Measurements from ENCODE around the gene LRRC2.

LRRC2 gene

DNA sequence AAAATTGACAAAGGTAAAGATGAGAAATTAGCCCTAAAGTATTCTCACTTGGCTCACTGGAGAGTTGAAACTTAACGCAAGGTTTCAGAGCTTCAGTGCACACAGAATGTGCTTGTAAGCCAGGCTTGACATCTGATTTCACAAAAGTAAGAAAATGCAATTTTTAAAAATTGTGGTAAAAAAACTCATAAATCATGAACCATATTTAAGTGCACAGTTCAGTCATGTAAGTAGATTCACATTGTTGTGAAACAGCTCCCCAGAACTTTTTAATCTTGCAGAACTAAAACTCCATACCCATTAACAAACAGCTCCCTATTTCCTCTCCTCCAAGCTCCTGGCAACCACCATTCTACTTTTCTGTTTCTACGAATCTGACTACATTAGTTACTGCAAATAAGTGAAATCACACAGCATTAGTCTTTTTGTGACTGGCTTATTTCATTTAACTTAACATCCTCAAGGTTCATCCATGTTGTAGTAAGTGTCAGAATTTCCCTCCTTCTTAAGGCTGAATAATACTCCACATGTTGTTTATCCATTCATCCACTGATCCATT, 53.8 kb downstream of the LRRC2 start:
- no peak overlapping the region for H3K4me3 ChIP-seq (replicated peaks in 1 of 2; ENCODE audit: low read depth in 2 of 2, low read length in 2 of 2)
- TF ChIP-seq, protein P1, sequence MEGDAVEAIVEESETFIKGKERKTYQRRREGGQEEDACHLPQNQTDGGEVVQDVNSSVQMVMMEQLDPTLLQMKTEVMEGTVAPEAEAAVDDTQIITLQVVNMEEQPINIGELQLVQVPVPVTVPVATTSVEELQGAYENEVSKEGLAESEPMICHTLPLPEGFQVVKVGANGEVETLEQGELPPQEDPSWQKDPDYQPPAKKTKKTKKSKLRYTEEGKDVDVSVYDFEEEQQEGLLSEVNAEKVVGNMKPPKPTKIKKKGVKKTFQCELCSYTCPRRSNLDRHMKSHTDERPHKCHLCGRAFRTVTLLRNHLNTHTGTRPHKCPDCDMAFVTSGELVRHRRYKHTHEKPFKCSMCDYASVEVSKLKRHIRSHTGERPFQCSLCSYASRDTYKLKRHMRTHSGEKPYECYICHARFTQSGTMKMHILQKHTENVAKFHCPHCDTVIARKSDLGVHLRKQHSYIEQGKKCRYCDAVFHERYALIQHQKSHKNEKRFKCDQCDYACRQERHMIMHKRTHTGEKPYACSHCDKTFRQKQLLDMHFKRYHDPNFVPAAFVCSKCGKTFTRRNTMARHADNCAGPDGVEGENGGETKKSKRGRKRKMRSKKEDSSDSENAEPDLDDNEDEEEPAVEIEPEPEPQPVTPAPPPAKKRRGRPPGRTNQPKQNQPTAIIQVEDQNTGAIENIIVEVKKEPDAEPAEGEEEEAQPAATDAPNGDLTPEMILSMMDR (IDR thresholded peaks at IDR 0.05; ENCODE audit: low read depth, low read length) = no peak
- no peak for DNase-seq (ENCODE audit: low read depth in 2 of 2)

DNA sequence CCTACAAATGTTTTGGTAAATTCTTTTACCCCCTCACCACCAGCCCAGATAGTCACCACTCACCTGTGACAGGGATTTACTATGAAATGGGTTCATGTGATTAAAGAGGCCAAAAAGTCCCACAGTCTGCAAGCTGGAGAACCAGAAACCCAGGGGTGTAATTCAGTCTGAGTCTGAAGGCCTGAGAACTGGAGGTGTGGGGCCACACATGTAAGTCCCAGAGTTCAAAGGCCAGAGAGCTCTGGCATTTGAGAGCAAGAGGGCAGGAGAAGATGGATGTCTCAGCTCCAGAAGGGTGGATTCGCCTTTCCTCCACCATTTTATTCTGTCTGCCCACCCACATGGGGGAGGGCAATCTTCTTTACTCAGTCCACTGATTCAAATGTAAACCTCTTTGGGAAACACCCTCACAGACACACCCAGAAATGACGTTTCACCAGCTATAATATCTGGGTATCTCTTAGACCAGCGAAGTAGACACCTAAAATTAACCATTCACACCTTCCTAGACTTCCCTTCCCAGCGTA, 56.4 kb downstream of the LRRC2 start:
- H3K4me3 ChIP-seq (replicated peaks in 1 of 2; ENCODE audit: low read depth in 2 of 2, low read length in 2 of 2) = no peak overlapping the region
- TF ChIP-seq, protein P1 (IDR thresholded peaks at IDR 0.05; ENCODE audit: low read depth, low read length) = no peak
- no peak for DNase-seq (ENCODE audit: low read depth in 2 of 2)

DNA sequence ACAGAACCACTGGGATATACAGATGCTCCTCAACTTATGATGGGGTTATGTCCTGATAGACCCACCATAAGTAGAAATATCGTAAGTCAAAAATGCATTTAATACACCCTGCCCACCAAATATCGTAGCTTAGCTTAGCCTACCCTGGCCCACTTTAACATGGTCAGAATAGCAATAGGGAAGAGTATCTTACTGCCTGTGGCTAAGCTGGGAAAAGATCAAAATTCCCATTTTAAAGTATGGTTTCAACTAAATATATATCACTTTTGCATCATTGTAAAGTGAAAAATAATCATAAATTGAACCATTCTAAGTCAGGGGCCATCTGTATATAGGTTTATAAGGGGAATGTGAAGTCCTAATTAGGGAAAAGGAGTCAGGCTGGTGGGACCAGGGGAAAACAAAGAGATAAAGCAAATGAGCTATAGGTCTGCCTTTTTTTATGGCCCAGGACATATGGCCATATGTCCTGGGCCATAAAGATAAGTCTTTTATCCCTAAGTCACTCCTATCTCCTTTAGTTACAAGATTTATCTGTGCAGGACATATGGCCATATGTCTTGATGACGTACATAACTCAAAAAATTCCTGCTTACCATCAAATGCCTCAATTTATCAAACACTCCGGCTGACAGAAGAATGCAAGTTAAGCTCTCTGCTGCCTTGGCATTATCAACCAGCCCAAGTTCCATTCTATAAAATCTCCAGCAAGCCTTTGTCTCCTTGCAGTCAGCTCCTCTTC, 57.1 kb downstream of the LRRC2 start:
- TF ChIP-seq, protein P1 (IDR thresholded peaks at IDR 0.05; ENCODE audit: low read depth, low read length) = no peak
- no peak for DNase-seq (ENCODE audit: low read depth in 2 of 2)

DNA sequence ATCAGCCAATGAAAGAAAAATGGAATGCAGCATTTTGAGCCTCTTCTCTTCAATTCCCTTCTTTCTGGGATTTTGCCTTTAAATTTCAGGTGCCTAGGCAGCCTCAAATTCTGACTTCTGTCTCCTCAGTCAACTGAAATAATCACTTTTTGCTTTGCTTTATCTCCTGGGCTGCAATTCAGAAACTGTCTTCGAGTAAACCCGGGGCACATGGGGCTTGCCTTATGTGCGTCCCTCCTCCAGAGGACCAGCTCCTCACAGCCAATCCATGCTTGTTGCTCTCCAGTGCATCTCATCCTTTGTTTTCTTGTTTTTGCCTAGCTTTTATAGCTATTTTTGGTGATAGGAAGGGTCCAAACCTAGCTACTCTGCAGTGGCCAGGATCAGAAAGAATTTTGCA, 59.6 kb downstream of the LRRC2 start:
- no peak overlapping the region for H3K4me3 ChIP-seq (replicated peaks in 1 of 2; ENCODE audit: low read depth in 2 of 2, low read length in 2 of 2)
- TF ChIP-seq, protein P1 (IDR thresholded peaks at IDR 0.05; ENCODE audit: low read depth, low read length) = no peak
- no peak for DNase-seq (ENCODE audit: low read depth in 2 of 2)

More for the DNA sequence above, 57.1 kb downstream of the LRRC2 start:
- no peak overlapping the region for H3K4me3 ChIP-seq (replicated peaks in 1 of 2; ENCODE audit: low read depth in 2 of 2, low read length in 2 of 2)

DNA sequence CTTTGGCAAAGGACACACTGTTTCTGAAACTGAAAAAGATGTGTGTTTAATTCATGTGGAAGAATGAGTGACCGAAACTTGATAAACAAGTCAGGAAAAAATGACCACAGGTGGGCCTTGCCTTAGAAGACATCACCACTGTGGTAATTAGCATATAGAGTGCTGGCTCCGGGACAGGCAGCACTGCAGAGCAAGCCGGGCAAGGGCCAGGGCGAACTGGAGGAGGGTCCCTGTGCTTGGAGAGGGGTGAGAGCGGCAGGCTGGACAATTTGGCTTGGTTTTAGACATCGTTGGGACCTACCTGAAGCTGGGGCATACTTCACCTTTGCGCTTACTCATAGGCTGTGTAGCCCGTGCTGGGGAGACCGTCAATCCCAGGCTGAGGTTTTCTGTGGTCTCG, 60.1 kb downstream of the LRRC2 start:
- TF ChIP-seq, protein P1 (IDR thresholded peaks at IDR 0.05; ENCODE audit: low read depth, low read length) = no peak
- DNase-seq (ENCODE audit: low read depth in 2 of 2) = no peak
- H3K4me3 ChIP-seq (replicated peaks in 1 of 2; ENCODE audit: low read depth in 2 of 2, low read length in 2 of 2) = no peak overlapping the region

DNA sequence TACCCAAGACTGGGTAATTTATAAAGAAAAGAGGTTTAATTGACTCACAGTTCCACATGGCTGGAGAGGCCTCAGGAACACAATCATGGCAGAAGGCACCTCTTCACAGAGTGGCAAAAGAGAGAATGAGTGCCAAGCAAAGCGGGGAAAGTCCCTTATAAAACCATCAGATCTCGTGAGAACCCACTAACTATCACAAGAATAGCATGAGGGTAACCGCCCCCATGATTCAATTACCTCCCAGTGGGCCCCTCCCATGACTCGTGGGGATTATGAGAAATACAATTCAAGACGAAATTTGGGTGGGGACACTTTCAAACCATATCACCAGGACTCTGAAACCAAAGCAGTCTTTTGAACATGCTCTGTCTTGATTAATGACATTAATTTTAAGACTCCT, 61.3 kb downstream of the LRRC2 start:
- TF ChIP-seq, protein P1 (IDR thresholded peaks at IDR 0.05; ENCODE audit: low read depth, low read length) = no peak
- DNase-seq (ENCODE audit: low read depth in 2 of 2) = peak in 1 of 2 donors; percentile 32
- no peak overlapping the region for H3K4me3 ChIP-seq (replicated peaks in 1 of 2; ENCODE audit: low read depth in 2 of 2, low read length in 2 of 2)
